Adrenal gland (tissue), 5 donors: ENCODE measurements around the gene PCGF3.
"Not testable (repeated sequence)": the region's sequence is repeated elsewhere in the genome, so short reads cannot be mapped to it uniquely, and the experiment has no call there.

Experiments
- POLR2A ChIP-seq, 2 donors: fragments of 450-650 bp; IDR thresholded peaks; one replicate each; pipeline ENCODE4 v1.6.1; 2017; ENCODE audit warnings: antibody characterized with exemption in 2 of 2, mild to moderate bottlenecking in 2 of 2, moderate library complexity in 1 of 2
- TF ChIP-seq, protein P1 (sequence below), 6 experiments: fragments of 450-650 bp in 4 of 6; fragments of 200-600 bp in 2 of 6; sonication (generic) in 1 of 6; IDR thresholded peaks; 1 replicate in 5 of 6; 2 replicates in 1 of 6; pipeline versions ENCODE4 v1.5.1 to v1.8.0; 2016 to 2021; ENCODE audit warnings: antibody characterized with exemption in 6 of 6, mild to moderate bottlenecking in 2 of 6, moderate library complexity in 1 of 6
- donor health status: DM: no; HTN: no; CAD: no.

DNA sequence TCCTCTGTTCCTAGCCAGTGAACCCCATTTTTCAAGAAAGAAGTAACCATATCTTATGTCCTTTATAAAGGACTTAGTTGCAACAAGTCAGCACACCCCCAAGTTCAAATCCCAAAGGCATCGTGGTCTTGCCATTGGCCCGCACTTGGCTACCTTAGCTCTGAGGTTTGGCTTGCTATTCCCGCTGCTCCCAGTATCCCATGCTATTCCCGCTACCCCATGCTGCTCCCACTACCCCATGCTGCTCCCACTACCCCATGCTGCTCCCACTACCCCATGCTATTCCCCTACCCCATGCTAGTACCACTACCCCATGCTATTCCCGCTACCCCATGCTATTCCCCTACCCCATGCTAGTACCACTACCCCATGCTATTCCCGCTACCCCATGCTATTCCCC is 37.4 kb upstream of the PCGF3 start:
- TF ChIP-seq, protein P1, sequence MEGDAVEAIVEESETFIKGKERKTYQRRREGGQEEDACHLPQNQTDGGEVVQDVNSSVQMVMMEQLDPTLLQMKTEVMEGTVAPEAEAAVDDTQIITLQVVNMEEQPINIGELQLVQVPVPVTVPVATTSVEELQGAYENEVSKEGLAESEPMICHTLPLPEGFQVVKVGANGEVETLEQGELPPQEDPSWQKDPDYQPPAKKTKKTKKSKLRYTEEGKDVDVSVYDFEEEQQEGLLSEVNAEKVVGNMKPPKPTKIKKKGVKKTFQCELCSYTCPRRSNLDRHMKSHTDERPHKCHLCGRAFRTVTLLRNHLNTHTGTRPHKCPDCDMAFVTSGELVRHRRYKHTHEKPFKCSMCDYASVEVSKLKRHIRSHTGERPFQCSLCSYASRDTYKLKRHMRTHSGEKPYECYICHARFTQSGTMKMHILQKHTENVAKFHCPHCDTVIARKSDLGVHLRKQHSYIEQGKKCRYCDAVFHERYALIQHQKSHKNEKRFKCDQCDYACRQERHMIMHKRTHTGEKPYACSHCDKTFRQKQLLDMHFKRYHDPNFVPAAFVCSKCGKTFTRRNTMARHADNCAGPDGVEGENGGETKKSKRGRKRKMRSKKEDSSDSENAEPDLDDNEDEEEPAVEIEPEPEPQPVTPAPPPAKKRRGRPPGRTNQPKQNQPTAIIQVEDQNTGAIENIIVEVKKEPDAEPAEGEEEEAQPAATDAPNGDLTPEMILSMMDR (IDR thresholded peaks at IDR 0.05): not testable (repeated sequence)
- not testable (repeated sequence) for TF ChIP-seq POLR2A (IDR thresholded peaks at IDR 0.05)
